Astrocyte (in vitro differentiated cells and primary cell): Measurements from ENCODE around the gene GRIK5.

ENCODE experiments used
- EZH2 ChIP-seq: IDR thresholded peaks from 2 replicates; pipeline ENCODE4 v1.6.1; 2012; ENCODE audit warnings: mild to moderate bottlenecking, low read length, inconsistent platforms; ENCODE audit not compliant: insufficient read depth
- TF ChIP-seq, protein P1 (sequence below): IDR thresholded peaks from 2 replicates; pipeline ENCODE4 v1.5.1; 2011; ENCODE audit warnings: low read depth, mild to moderate bottlenecking, inconsistent platforms, low read length, moderate library complexity; ENCODE audit not compliant: insufficient read depth

DNA sequence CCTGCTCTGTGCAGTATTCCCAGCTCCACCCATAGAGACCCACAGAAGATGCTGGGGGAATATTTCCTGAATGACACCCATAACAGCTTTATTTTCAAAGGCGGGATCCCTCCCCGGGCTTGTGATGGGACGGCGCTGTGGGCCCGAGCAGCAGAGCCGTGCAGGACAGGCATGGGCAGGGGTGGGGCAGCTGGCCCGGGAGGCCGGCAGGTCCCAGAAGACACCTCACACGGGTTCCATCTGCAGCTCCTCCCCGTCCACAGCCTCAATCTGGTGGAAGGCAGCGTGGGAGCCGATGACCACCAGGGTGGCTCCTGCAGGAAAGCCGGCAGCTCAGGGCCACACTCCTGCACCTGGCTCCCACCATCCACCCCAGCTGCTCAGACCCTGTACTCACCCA lies 113.4 kb downstream of the GRIK5 start:
- no peak for TF ChIP-seq EZH2
- TF ChIP-seq, protein P1, sequence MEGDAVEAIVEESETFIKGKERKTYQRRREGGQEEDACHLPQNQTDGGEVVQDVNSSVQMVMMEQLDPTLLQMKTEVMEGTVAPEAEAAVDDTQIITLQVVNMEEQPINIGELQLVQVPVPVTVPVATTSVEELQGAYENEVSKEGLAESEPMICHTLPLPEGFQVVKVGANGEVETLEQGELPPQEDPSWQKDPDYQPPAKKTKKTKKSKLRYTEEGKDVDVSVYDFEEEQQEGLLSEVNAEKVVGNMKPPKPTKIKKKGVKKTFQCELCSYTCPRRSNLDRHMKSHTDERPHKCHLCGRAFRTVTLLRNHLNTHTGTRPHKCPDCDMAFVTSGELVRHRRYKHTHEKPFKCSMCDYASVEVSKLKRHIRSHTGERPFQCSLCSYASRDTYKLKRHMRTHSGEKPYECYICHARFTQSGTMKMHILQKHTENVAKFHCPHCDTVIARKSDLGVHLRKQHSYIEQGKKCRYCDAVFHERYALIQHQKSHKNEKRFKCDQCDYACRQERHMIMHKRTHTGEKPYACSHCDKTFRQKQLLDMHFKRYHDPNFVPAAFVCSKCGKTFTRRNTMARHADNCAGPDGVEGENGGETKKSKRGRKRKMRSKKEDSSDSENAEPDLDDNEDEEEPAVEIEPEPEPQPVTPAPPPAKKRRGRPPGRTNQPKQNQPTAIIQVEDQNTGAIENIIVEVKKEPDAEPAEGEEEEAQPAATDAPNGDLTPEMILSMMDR: no peak
